Activated CD8-positive, alpha-beta T cell treated with anti-CD3 and anti-CD28 coated beads for 36 hours (primary cell): Measurements from ENCODE around the gene ZNF445. TPM values are rescaled to one million over a fixed set of nuclear protein-coding genes. Genes with fewer than 3 reads are reported as not detected.

ENCODE experiments used
- ATAC-seq: fragments of 200-7000 bp; cut with Tn5 transposase; one replicate; pipeline ENCODE4 v1.10.0; 2021; ENCODE audit warnings: mild to moderate bottlenecking, moderate library complexity
- CTCF ChIA-PET: fragments of 350-600 bp; sonication (Branson Sonifier 250); formaldehyde crosslinking; loops from one replicate; lab custom pipeline; 2021; ENCODE audit warnings: antibody characterized with exemption; lab: Charles Lee
- POLR2A ChIA-PET: fragments of 350-600 bp; sonication (Branson Sonifier 250); formaldehyde crosslinking; loops from one replicate; lab custom pipeline; 2021; ENCODE audit warnings: antibody characterized with exemption; lab: Charles Lee
- DNase-seq: peaks from one replicate; pipeline ENCODE4 v3.0.0-alpha.2; 2020
- H3K27ac Mint-ChIP-seq: one replicate; pipeline ENCODE4 v1.8.0; 2021; ENCODE audit warnings: mild to moderate bottlenecking, mixed read lengths
- H3K27me3 Mint-ChIP-seq: one replicate; pipeline ENCODE4 v1.8.0; 2021; ENCODE audit warnings: mixed read lengths
- H3K36me3 Mint-ChIP-seq: one replicate; pipeline ENCODE4 v1.8.0; 2021; ENCODE audit warnings: low read depth, mixed read lengths
- H3K4me1 Mint-ChIP-seq: one replicate; pipeline ENCODE4 v1.8.0; 2021; ENCODE audit warnings: low read depth, mixed read lengths
- H3K4me3 Mint-ChIP-seq: one replicate; pipeline ENCODE4 v1.8.0; 2021; ENCODE audit warnings: mild to moderate bottlenecking, moderate library complexity, mixed read lengths
- H3K9me3 Mint-ChIP-seq: one replicate; pipeline ENCODE4 v1.8.0; 2021; ENCODE audit warnings: mixed read lengths
- intact Hi-C: fragments of 100-400 bp; cut with micrococcal nuclease; formaldehyde crosslinking; loops from one replicate; pipeline ENCODE4 v1.10.0; 2022
- total RNA-seq, 2 experiments: library from RNA; stranded (reverse); gene quantifications; one replicate each; pipeline ENCODE4 v1.2.3, GENCODE V29; 2021
- TF ChIP-seq, protein P1 (sequence below): fragments of 200-600 bp; IDR thresholded peaks from one replicate; pipeline ENCODE4 v1.8.0; 2022; ENCODE audit warnings: antibody characterized with exemption, mild to moderate bottlenecking

The ZNF445 gene
- total RNA-seq, 2 experiments from 2014 or later = 16.3 to 18.4 TPM

GRCh38 chr3:44516230-44516629 is 38.8 kb upstream of the ZNF445 start:
- TF ChIP-seq, protein P1, sequence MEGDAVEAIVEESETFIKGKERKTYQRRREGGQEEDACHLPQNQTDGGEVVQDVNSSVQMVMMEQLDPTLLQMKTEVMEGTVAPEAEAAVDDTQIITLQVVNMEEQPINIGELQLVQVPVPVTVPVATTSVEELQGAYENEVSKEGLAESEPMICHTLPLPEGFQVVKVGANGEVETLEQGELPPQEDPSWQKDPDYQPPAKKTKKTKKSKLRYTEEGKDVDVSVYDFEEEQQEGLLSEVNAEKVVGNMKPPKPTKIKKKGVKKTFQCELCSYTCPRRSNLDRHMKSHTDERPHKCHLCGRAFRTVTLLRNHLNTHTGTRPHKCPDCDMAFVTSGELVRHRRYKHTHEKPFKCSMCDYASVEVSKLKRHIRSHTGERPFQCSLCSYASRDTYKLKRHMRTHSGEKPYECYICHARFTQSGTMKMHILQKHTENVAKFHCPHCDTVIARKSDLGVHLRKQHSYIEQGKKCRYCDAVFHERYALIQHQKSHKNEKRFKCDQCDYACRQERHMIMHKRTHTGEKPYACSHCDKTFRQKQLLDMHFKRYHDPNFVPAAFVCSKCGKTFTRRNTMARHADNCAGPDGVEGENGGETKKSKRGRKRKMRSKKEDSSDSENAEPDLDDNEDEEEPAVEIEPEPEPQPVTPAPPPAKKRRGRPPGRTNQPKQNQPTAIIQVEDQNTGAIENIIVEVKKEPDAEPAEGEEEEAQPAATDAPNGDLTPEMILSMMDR = no peak
- peaks cover 15% of the 10 kb centered on the region for H3K4me1 Mint-ChIP-seq
- POLR2A ChIA-PET = no interaction called here
- no peaks in the 10 kb centered on the region for H3K36me3 Mint-ChIP-seq
- peaks cover 13% of the 10 kb centered on the region for H3K27me3 Mint-ChIP-seq
- CTCF ChIA-PET = no interaction called here
- intact Hi-C loops = no loop called here
- DNase-seq = no peak
- H3K27ac Mint-ChIP-seq = no peak overlapping the region
- no peak for ATAC-seq
- no peak overlapping the region for H3K4me3 Mint-ChIP-seq
- no peaks in the 10 kb centered on the region for H3K9me3 Mint-ChIP-seq

- intact Hi-C loops = no loop called here
- Mint-ChIP-seq H3K9me3 (no peaks in the 10 kb centered on the region), H3K4me3 (no peak overlapping the region), H3K4me1 (peaks cover 22% of the 10 kb centered on the region), H3K36me3 (peaks cover 3% of the 10 kb centered on the region), H3K27me3 (peaks cover 4% of the 10 kb centered on the region), H3K27ac (no peak overlapping the region)
- TF ChIP-seq, protein P1 = no peak
- DNase-seq (no peak), ATAC-seq (no peak)
- CTCF ChIA-PET = interaction anchor here (1.2 kb wide), 1 partner anchor 20 kb away, joined by 3 read pairs; no protein-coding TSS in a partner anchor
- POLR2A ChIA-PET = no interaction called here
Observed at GRCh38 chr3:44513513-44513912, 36.0 kb upstream of the ZNF445 start.

DNA sequence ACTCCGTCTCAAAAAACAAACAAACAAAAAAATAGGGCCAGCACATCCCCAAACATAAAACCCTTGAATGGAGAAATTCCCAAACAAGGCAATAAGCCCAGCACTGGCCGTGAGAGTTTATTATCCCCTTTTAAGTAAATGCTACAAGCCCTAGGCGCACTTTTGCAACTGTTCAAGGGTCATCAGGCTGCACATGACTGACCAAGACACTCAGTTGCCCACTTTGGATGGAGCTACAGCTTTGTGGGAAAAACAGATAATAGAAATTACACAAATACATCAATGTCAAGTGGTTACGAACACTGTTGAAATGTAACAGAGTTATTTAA is 33.7 kb upstream of the ZNF445 start:
- peaks cover 29% of the 10 kb centered on the region for H3K4me1 Mint-ChIP-seq
- H3K9me3 Mint-ChIP-seq = no peaks in the 10 kb centered on the region
- ChIA-PET POLR2A (interaction anchor here (0.8 to 2.2 kb wide), 11 partner anchors 14 to 250 kb away, joined by 3 to 9 read pairs (median 4); partner anchors contain the start of genes KIAA1143, KIF15, TCAIM and ZNF197), CTCF (interaction anchor here (0.8 to 1.5 kb wide), 4 partner anchors 33 to 189 kb away, joined by 3 to 6 read pairs (median 4); partner anchors contain the start of genes TCAIM and ZNF445)
- peak overlapping the region; percentile 91 for H3K27ac Mint-ChIP-seq
- no peak for DNase-seq
- H3K36me3 Mint-ChIP-seq = peaks cover 12% of the 10 kb centered on the region
- ATAC-seq = no peak
- H3K27me3 Mint-ChIP-seq = no peaks in the 10 kb centered on the region
- TF ChIP-seq, protein P1 = no peak
- intact Hi-C loops = no loop called here
- H3K4me3 Mint-ChIP-seq = peak overlapping the region; percentile 86

- TF ChIP-seq, protein P1 = no peak
- peak; percentile 10 for ATAC-seq
- Mint-ChIP-seq H3K4me1 (peaks cover 31% of the 10 kb centered on the region), H3K9me3 (peaks cover 4% of the 10 kb centered on the region), H3K36me3 (peaks cover 23% of the 10 kb centered on the region), H3K27me3 (no peaks in the 10 kb centered on the region), H3K4me3 (peak overlapping the region; percentile 86), H3K27ac (peak overlapping the region; percentile 81)
- no peak for DNase-seq
- ChIA-PET POLR2A (interaction anchor here (0.6 to 2.2 kb wide), 6 partner anchors 8 to 251 kb away, joined by 3 to 9 read pairs (median 4); partner anchors contain the start of genes KIAA1143, KIF15, TCAIM and ZNF445), CTCF (no interaction called here)
- intact Hi-C loops = no loop called here
Observed at GRCh38 chr3:44510000-44510368, 32.5 kb upstream of the ZNF445 start.

DNA sequence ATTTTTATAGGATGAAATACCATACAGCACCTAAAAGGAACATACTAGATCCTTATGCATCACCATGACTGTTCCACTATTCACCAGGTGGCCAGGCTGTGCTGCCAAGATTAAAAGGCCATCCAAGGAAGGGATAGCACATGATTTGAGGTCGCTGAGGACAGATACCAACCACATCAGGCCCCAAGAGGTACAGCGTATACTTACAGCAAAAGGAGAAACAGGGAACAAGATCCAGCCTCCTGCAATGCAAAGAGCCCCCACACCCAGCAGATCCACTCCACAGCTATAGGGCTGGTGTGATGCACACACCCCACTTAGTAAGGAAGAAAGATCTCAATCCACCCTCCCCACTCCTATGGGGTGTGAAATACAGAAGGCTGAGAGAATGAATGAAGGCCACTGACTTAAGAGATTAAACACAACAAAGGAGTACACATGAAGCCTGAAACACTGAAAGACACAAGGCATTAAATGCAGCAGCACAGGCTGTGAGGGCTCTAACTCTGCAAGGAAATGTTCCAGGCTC is 32.0 kb upstream of the ZNF445 start:
- CTCF ChIA-PET = no interaction called here
- peak overlapping the region; percentile 86 for H3K4me3 Mint-ChIP-seq
- H3K27ac Mint-ChIP-seq = peak overlapping the region; percentile 81
- POLR2A ChIA-PET = no interaction called here
- intact Hi-C loops = no loop called here
- no peaks in the 10 kb centered on the region for H3K27me3 Mint-ChIP-seq
- peaks cover 23% of the 10 kb centered on the region for H3K36me3 Mint-ChIP-seq
- DNase-seq = no peak
- peaks cover 4% of the 10 kb centered on the region for H3K9me3 Mint-ChIP-seq
- TF ChIP-seq, protein P1 = no peak
- peak; percentile 9 for ATAC-seq
- peaks cover 31% of the 10 kb centered on the region for H3K4me1 Mint-ChIP-seq
